A673 (cell line): ENCODE data around the gene MEGF11. TPM values are rescaled to one million over a fixed set of nuclear protein-coding genes. Genes with fewer than 3 reads are reported as not detected.
A peak's percentile ranks its signal among the peaks of the same experiment; 100 is the strongest.

Experiments
- BruUV-seq: library from RNA; stranded (reverse); fragments of 400-500 nt; replicated peaks from 2 replicates; lab custom pipeline; 2021; lab: Mats Ljungman, UMichigan
- CTCF ChIA-PET: fragments of 300-600 bp; sonication (Branson Sonifier 250); formaldehyde crosslinking; loops from one replicate; lab custom pipeline; 2022; ENCODE audit warnings: antibody characterized with exemption; lab: Charles Lee
- POLR2A ChIA-PET: fragments of 300-600 bp; sonication (Branson Sonifier 250); formaldehyde crosslinking; loops from one replicate; lab custom pipeline; 2022; ENCODE audit warnings: antibody characterized with exemption; ENCODE audit not compliant: low non-redundant PET; lab: Charles Lee
- DNase-seq: peaks from one replicate; pipeline ENCODE4 v3.0.0-alpha.2; 2015; ENCODE audit warnings: low spot score
- H3K27ac ChIP-seq: fragments of 200-600 bp; sonication (generic); 2 replicates; pipeline ENCODE4 v1.5.1; 2016; ENCODE audit warnings: mixed run types, low read depth, mild to moderate bottlenecking, mixed read lengths, antibody characterized with exemption, low read length; ENCODE audit not compliant: poor library complexity, severe bottlenecking
- H3K27me3 ChIP-seq: fragments of 200-600 bp; sonication (generic); replicated peaks from 2 replicates; pipeline ENCODE4 v1.6.1; 2017; ENCODE audit warnings: mixed run types, low read depth, mild to moderate bottlenecking, mixed read lengths, antibody characterized with exemption, low read length; ENCODE audit not compliant: insufficient read depth, poor library complexity
- H3K36me3 ChIP-seq: fragments of 200-600 bp; sonication (generic); 2 replicates; pipeline ENCODE4 v1.6.1; 2016; ENCODE audit warnings: mixed run types, mild to moderate bottlenecking, mixed read lengths, antibody characterized with exemption, low read length; ENCODE audit not compliant: insufficient read depth, poor library complexity, severe bottlenecking
- H3K4me1 ChIP-seq: fragments of 200-600 bp; sonication (generic); 2 replicates; pipeline ENCODE4 v1.6.1; 2017; ENCODE audit warnings: mixed run types, mild to moderate bottlenecking, mixed read lengths, antibody characterized with exemption, low read length; ENCODE audit not compliant: insufficient read depth, poor library complexity, severe bottlenecking
- H3K4me3 ChIP-seq: fragments of 200-600 bp; sonication (generic); 2 replicates; pipeline ENCODE4 v1.5.1; 2016; ENCODE audit warnings: low read depth, mixed run types, mild to moderate bottlenecking, mixed read lengths, low read length; ENCODE audit not compliant: poor library complexity, severe bottlenecking
- H3K9me3 ChIP-seq: fragments of 200-600 bp; sonication (generic); 2 replicates; pipeline ENCODE4 v1.6.1; 2016; ENCODE audit warnings: mixed run types, low read depth, mild to moderate bottlenecking, mixed read lengths, antibody characterized with exemption, low read length; ENCODE audit not compliant: poor library complexity, severe bottlenecking
- EZH2 ChIP-seq: fragments of 200-600 bp; sonication (generic); IDR thresholded peaks from 2 replicates; pipeline ENCODE4 v1.6.1; 2017; ENCODE audit warnings: borderline replicate concordance, low read depth, mild to moderate bottlenecking, mixed read lengths, antibody characterized with exemption, low read length; ENCODE audit not compliant: poor library complexity, severe bottlenecking
- intact Hi-C: fragments of 100-400 bp; cut with micrococcal nuclease; formaldehyde crosslinking; loops from one replicate; pipeline ENCODE4 v1.10.0; 2022; ENCODE audit not compliant: unreplicated experiment
- total RNA-seq: library from RNA; stranded (reverse); gene quantifications from 2 replicates; pipeline ENCODE4 v1.2.3, GENCODE V29; 2021
- TF ChIP-seq, protein P1 (sequence below): fragments of 300-800, 200-600 bp; sonication (generic); conservative IDR thresholded peaks from 2 replicates; pipeline ENCODE4 v1.5.1; 2017; ENCODE audit warnings: low read depth, mild to moderate bottlenecking, antibody characterized with exemption, low read length, moderate library complexity, mixed read lengths

The MEGF11 gene
- total RNA-seq, 1 experiment from 2014 or later: 0.43 TPM

DNA sequence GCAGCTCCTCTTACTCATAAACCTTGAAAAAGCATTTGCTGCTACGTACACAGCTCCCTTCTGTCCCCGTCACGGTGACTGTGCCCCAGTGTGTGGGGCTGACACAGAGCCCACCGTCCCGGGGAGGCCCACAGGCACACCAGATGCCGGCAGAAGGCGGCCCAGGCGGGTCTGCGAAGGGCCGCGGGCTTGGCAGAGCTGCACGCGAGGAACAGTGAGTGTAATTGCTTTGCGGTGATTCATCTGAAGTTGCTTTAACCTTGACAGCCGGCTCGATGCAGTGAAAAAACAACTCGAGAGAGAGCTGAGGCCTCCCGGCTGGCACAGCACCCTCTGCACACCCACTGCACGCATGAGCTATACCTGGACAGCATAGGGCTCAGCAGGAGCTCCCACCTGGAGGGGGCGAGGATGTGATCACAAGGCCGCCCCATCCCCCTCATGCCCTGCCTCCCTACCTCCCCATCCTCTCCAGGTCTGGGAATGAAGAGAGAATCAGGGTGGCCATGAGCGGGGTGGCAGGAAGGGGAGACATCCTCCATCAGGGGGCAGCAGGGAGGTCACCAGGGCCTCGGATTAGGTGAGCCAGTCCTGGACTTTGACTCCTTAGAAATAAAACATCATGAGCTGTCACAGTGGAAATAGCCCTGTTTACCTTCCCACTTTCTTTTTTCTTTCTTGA, 172.7 kb downstream of the MEGF11 start:
- DNase-seq: no peak
- no TSS peak for BruUV-seq
- H3K4me3 ChIP-seq: no peak overlapping the region

DNA sequence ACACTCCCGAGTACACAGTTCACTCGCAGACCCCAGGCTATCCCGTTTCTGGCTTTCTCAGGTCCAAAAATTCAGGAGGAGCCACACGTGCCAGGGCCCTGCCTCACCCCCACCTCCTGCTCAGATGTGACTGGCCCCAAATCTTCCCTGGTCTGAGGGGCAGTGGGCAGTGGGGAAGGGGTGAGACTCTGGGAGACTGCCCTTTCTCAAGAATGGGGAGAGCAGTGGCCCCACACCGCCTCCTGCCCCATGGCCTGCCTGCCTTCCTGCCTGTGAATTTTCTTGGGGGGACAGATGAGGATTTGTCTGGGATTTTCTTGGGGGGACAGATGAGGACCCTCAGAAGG, 174.6 kb downstream of the MEGF11 start:
- no TSS peak for BruUV-seq
- CTCF ChIA-PET: no interaction called here
- Histone ChIP-seq H3K4me1 (no peaks in the 10 kb centered on the region), H3K4me3 (no peak overlapping the region), H3K27me3 (no peaks in the 10 kb centered on the region), H3K36me3 (no peaks in the 10 kb centered on the region), H3K9me3 (no peaks in the 10 kb centered on the region), H3K27ac (no peak overlapping the region)
- TF ChIP-seq, protein P1, sequence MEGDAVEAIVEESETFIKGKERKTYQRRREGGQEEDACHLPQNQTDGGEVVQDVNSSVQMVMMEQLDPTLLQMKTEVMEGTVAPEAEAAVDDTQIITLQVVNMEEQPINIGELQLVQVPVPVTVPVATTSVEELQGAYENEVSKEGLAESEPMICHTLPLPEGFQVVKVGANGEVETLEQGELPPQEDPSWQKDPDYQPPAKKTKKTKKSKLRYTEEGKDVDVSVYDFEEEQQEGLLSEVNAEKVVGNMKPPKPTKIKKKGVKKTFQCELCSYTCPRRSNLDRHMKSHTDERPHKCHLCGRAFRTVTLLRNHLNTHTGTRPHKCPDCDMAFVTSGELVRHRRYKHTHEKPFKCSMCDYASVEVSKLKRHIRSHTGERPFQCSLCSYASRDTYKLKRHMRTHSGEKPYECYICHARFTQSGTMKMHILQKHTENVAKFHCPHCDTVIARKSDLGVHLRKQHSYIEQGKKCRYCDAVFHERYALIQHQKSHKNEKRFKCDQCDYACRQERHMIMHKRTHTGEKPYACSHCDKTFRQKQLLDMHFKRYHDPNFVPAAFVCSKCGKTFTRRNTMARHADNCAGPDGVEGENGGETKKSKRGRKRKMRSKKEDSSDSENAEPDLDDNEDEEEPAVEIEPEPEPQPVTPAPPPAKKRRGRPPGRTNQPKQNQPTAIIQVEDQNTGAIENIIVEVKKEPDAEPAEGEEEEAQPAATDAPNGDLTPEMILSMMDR: no peak
- no peak for TF ChIP-seq EZH2
- DNase-seq: no peak
- intact Hi-C loops: no loop called here
- POLR2A ChIA-PET: no interaction called here

More for the DNA sequence above, 172.7 kb downstream of the MEGF11 start:
- Histone ChIP-seq H3K4me1 (no peaks in the 10 kb centered on the region), H3K9me3 (no peaks in the 10 kb centered on the region), H3K27ac (no peak overlapping the region), H3K27me3 (peaks cover 3% of the 10 kb centered on the region), H3K36me3 (no peaks in the 10 kb centered on the region)
- intact Hi-C loops: no loop called here
- TF ChIP-seq EZH2: no peak
- TF ChIP-seq, protein P1: peak; percentile 17; the same call in 1 of the 2 replicates
- ChIA-PET CTCF (interaction anchor here (0.5 kb wide), 1 partner anchor 133 kb away, joined by 3 read pairs; no protein-coding TSS in a partner anchor), POLR2A (no interaction called here)

DNA sequence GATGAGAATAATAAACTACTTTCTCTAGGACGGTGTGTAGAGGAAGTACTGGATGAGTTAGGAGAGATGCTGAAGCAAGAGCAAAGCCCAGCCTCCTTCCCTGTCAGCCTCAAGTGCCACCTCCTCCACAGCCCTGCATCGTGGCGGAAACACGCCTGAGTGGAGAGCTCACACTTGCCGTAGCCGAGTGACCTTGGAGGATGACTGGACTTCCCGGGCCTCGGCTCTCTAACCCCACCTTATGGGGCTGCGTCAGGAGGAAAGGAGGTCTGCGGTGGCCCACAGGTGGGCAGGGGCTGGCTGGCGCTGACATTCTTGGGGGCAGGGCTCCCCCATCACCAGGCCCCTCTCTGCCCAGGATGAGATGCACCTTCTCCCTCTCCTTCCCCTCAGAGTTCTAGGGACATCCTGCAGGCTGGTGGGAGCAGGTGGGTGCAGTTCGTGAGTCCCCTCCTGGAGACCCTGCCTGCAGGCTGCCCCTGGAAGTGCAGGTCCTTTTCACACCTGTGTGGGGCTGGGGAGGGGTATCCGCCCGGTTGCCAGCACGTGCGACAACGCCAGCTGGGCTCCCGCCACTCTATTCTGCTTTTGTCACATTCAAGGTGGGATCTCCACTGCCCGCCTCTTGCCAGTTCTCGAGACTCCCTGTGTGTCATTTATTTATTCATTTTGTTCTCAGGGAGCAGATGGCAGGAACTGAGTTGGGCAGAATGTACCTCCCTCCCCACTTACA, 175.2 kb downstream of the MEGF11 start:
- Histone ChIP-seq H3K4me1 (no peaks in the 10 kb centered on the region), H3K27me3 (no peaks in the 10 kb centered on the region), H3K9me3 (no peaks in the 10 kb centered on the region), H3K27ac (no peak overlapping the region), H3K4me3 (no peak overlapping the region), H3K36me3 (no peaks in the 10 kb centered on the region)
- intact Hi-C loops: no loop called here
- no peak for TF ChIP-seq EZH2
- TF ChIP-seq, protein P1: no peak
- no peak for DNase-seq
- no TSS peak for BruUV-seq
- ChIA-PET POLR2A (no interaction called here), CTCF (no interaction called here)
